Neuronal stem cell (in vitro differentiated cells): ENCODE data around the gene CELA1.
"Not testable (repeated sequence)": the region's sequence is repeated elsewhere in the genome, so short reads cannot be mapped to it uniquely, and the experiment has no call there.

Experiments
- DNase-seq: peaks from one replicate; pipeline ENCODE4 v3.0.0-alpha.2; 2013; ENCODE audit warnings: low spot score
- H2AFZ ChIP-seq: one replicate; pipeline ENCODE4 v1.6.1; 2013; ENCODE audit warnings: mild to moderate bottlenecking, low read length, inconsistent platforms
- H2AK5ac ChIP-seq: 2 replicates; pipeline ENCODE4 v1.6.1; 2013; ENCODE audit warnings: low read depth, mild to moderate bottlenecking, inconsistent platforms, low read length, moderate library complexity, mixed read lengths
- H2BK120ac ChIP-seq: 2 replicates; pipeline ENCODE4 v1.6.1; 2013; ENCODE audit warnings: low read depth, mild to moderate bottlenecking, inconsistent platforms, low read length, moderate library complexity, mixed read lengths
- H2BK12ac ChIP-seq: one replicate; pipeline ENCODE4 v1.6.1; 2013; ENCODE audit warnings: low read length, inconsistent platforms
- H2BK15ac ChIP-seq: 2 replicates; pipeline ENCODE4 v1.6.1; 2013; ENCODE audit warnings: mild to moderate bottlenecking, low read length, inconsistent platforms, mixed read lengths
- H2BK5ac ChIP-seq: one replicate; pipeline ENCODE4 v1.6.1; 2013; ENCODE audit warnings: inconsistent platforms, mild to moderate bottlenecking, low read length, moderate library complexity
- H3K14ac ChIP-seq: one replicate; pipeline ENCODE4 v1.6.1; 2013; ENCODE audit warnings: low read length, inconsistent platforms
- H3K18ac ChIP-seq: 2 replicates; pipeline ENCODE4 v1.6.1; 2013; ENCODE audit warnings: low read length, inconsistent platforms
- H3K23ac ChIP-seq: 2 replicates; pipeline ENCODE4 v1.6.1; 2013; ENCODE audit warnings: low read depth, mild to moderate bottlenecking, mixed read lengths, low read length, inconsistent platforms; ENCODE audit not compliant: poor library complexity
- H3K27ac ChIP-seq: replicated peaks from 3 replicates; pipeline ENCODE4 v1.5.1; 2013; ENCODE audit warnings: low read length, inconsistent platforms
- H3K27me3 ChIP-seq, 3 experiments: 2 replicates each; pipeline ENCODE4 v1.6.1; 2013; ENCODE audit warnings: low read length in 3 of 3, mild to moderate bottlenecking in 2 of 3, inconsistent platforms in 1 of 3, low read depth in 1 of 3, mixed read lengths in 1 of 3, moderate library complexity in 1 of 3; ENCODE audit not compliant: control insufficient read depth in 3 of 3, insufficient read depth in 3 of 3
- H3K36me3 ChIP-seq, 2 donors: replicated peaks in 1 of 2; 2 replicates each; pipeline ENCODE4 v1.6.1; 2013; ENCODE audit warnings: low read length in 2 of 2; ENCODE audit not compliant: control insufficient read depth in 2 of 2, insufficient read depth in 2 of 2
- H3K4ac ChIP-seq: 2 replicates; pipeline ENCODE4 v1.6.1; 2013; ENCODE audit warnings: inconsistent platforms, mild to moderate bottlenecking, low read length, moderate library complexity
- H3K4me1 ChIP-seq, 2 donors: 1 replicate in 1 of 2; 2 replicates in 1 of 2; pipeline ENCODE4 v1.6.1; 2013; ENCODE audit warnings: low read length in 2 of 2, low read depth in 1 of 2; ENCODE audit not compliant: control insufficient read depth in 2 of 2, insufficient read depth in 1 of 2
- H3K4me2 ChIP-seq: one replicate; pipeline ENCODE4 v1.6.1; 2013; ENCODE audit warnings: mild to moderate bottlenecking, low read length, inconsistent platforms; ENCODE audit not compliant: insufficient read depth, poor library complexity, severe bottlenecking
- H3K4me3 ChIP-seq, 2 donors: 2 replicates each; pipeline ENCODE4 v1.5.1; 2013; ENCODE audit warnings: low read length in 2 of 2, mild to moderate bottlenecking in 2 of 2, inconsistent platforms in 1 of 2, moderate library complexity in 1 of 2
- H3K79me1 ChIP-seq: one replicate; pipeline ENCODE4 v1.6.1; 2013; ENCODE audit warnings: low read depth, mild to moderate bottlenecking, inconsistent platforms, low read length, moderate library complexity
- H3K9ac ChIP-seq: one replicate; pipeline ENCODE4 v1.6.1; 2013; ENCODE audit warnings: mild to moderate bottlenecking, low read depth, low read length, inconsistent platforms; ENCODE audit not compliant: poor library complexity
- H3K9me3 ChIP-seq, 2 donors: replicated peaks in 1 of 2; 2 replicates each; pipeline versions ENCODE3 to v1.6.1; 2013; ENCODE audit warnings: low read length in 2 of 2, mild to moderate bottlenecking in 2 of 2, inconsistent platforms in 1 of 2, low read depth in 1 of 2, mixed read lengths in 1 of 2, moderate library complexity in 1 of 2; ENCODE audit not compliant: control insufficient read depth in 2 of 2, insufficient read depth in 1 of 2
- H4K8ac ChIP-seq: one replicate; pipeline ENCODE4 v1.6.1; 2013; ENCODE audit warnings: low read depth, mild to moderate bottlenecking, inconsistent platforms, low read length, moderate library complexity
- H4K91ac ChIP-seq: one replicate; pipeline ENCODE4 v1.6.1; 2013; ENCODE audit warnings: low read length, low read depth, mild to moderate bottlenecking, inconsistent platforms; ENCODE audit not compliant: poor library complexity
- WGBS, 2 donors: extraction: QIAGEN DNeasy Blood & Tissue Kit; methylation state at CpG; one replicate each; pipeline ENCODE4 v1.1.7; 2013; ENCODE audit warnings: missing lambda C conversion rate in 2 of 2, mixed read lengths in 1 of 2; ENCODE audit not compliant: insufficient read length in 2 of 2, insufficient replicate concordance in 1 of 2; ENCODE audit errors: extremely low coverage in 2 of 2; 5-methylcytosine and 5-hydroxymethylcytosine counted together

The CELA1 gene

DNA sequence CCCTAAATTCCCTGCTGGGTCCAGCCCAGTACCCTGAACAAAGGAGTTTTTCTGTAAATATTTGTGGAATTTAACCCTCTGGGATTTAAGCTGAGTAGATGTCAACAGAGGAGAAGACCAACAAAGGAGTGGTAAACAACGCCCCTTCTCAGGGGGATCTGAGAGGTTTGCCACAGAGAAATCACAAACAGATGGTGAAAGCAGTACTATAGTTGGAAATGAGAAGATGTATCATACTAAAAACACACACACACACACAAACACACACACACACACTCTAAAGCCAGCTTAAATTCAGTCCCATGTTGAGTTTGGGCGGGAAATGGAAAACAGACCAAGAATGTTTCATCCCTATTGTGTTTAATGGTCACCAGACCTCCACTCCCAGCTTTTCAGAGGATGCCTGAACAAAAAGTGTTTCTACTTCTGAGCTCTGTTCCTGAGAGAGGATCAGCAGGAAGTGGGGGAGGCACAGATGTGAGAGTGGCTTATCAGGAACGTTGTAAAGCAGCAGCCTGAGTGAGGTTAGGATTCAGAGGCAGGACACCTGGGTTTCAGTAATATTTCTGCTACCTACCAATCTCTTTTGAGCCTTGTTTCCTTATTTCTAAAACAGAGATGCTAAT lies 25.7 kb downstream of the CELA1 start:
- H3K9me3 ChIP-seq: peaks cover 0 to 2% of the 10 kb centered on the region in 2 donors
- H4K91ac ChIP-seq: no peak overlapping the region
- H3K23ac ChIP-seq: no peak overlapping the region
- WGBS, 2 donors: no CpG with 5 or more reads among the region's 3 CpGs
- no peak overlapping the region for H4K8ac ChIP-seq
- no peak overlapping the region for H2BK15ac ChIP-seq
- H2AK5ac ChIP-seq: no peak overlapping the region
- H3K4me3 ChIP-seq: no peak overlapping the region
- H3K27ac ChIP-seq: peak overlapping the region; percentile 91
- H3K4me1 ChIP-seq: peaks cover 8 to 12% of the 10 kb centered on the region in 2 donors
- no peaks in the 10 kb centered on the region for H3K27me3 ChIP-seq
- H3K4ac ChIP-seq: no peak overlapping the region
- H3K36me3 ChIP-seq: no peaks in the 10 kb centered on the region
- no peak overlapping the region for H3K18ac ChIP-seq
- H3K9ac ChIP-seq: no peak overlapping the region
- no peaks in the 10 kb centered on the region for H3K79me1 ChIP-seq
- peak overlapping the region; percentile 28 for H3K4me2 ChIP-seq
- no peak overlapping the region for H2BK12ac ChIP-seq
- no peak overlapping the region for H2BK120ac ChIP-seq
- no peak overlapping the region for H3K14ac ChIP-seq
- no peak overlapping the region for H2BK5ac ChIP-seq
- peak overlapping the region; percentile 82 for H2AFZ ChIP-seq
- DNase-seq: peak; percentile 62

DNA sequence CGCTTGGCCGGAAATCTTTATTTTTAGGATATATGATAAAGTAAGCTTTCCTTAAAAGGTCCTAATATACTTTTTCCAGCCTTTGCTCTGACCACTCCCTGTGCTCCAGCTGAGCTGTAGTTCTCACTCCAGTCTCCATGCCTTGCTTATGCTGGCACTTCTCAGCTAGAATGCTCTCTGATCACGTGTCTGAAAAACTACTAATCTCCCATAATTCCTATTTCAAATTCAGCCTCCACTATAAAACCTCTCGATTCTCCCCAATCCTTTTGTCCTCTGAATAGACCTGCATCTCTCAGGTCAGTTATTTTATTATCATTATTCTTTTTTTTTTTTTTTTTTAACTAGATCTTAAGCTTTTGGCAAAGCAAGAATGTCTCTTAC lies 26.2 kb downstream of the CELA1 start:
- Histone ChIP-seq H2BK12ac (no peak overlapping the region), H3K27me3 (no peaks in the 10 kb centered on the region)

DNA sequence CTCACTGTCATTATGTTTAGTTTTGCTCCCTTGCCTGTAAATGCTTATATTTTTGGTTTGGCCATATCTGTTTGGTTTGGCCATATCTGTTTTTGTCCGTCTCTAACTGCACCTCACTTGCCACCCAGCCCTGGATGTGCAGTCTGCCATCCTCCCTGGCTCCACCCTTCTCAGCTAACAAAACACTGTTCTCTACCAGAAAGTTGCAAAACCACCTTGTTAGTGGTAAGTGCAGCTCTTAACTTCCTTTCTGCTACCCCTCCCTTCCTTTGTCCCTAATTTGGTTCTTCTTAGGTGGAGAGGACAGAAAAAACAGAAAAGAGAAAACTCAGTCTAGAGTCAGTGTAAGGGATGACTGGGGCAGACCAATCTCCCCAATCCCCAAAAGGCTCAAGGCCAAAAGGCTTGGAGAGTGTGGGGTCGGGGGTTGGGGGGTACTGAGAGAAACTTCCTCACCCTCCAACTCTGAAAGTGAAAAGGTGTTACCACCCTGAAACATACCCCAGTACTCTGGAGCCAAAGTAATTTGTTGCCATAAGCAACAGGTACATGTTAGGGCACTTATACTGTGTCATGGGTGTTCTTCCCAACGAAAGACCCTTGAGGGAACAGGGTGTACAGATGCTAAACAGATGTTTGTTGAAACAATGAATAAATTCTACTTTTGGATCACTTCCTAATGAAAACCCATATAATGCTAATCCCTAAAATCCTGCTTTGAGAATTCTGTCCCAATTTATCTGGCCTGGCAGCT lies 27.5 kb downstream of the CELA1 start:
- peak overlapping the region; percentile 12 for H2AFZ ChIP-seq
- no peak for DNase-seq
- H3K9ac ChIP-seq: no peak overlapping the region
- no peak overlapping the region for H2BK15ac ChIP-seq
- no peak overlapping the region for H3K23ac ChIP-seq
- H3K36me3 ChIP-seq: no peaks in the 10 kb centered on the region
- no peak overlapping the region for H3K18ac ChIP-seq
- H3K4me1 ChIP-seq: peaks cover 8 to 12% of the 10 kb centered on the region in 2 donors
- H2AK5ac ChIP-seq: peak overlapping the region; percentile 22
- H4K91ac ChIP-seq: no peak overlapping the region
- H3K79me1 ChIP-seq: no peaks in the 10 kb centered on the region
- no peak overlapping the region for H3K27ac ChIP-seq
- WGBS, 2 donors: no CpG with 5 or more reads among the region's 3 CpGs
- H2BK120ac ChIP-seq: no peak overlapping the region
- no peak overlapping the region for H3K14ac ChIP-seq
- no peak overlapping the region for H3K4me2 ChIP-seq
- H2BK5ac ChIP-seq: no peak overlapping the region
- no peaks in the 10 kb centered on the region for H3K9me3 ChIP-seq
- H3K4me3 ChIP-seq: no peak overlapping the region
- H3K27me3 ChIP-seq: no peaks in the 10 kb centered on the region
- H3K4ac ChIP-seq: no peak overlapping the region
- H2BK12ac ChIP-seq: no peak overlapping the region
- H4K8ac ChIP-seq: no peak overlapping the region

More for the DNA sequence above, 26.2 kb downstream of the CELA1 start:
- H3K4me1 ChIP-seq: peaks cover 8 to 12% of the 10 kb centered on the region in 2 donors
- H3K4ac ChIP-seq: no peak overlapping the region
- peaks cover 0 to 2% of the 10 kb centered on the region in 2 donors for H3K9me3 ChIP-seq
- 100% methylated on average over 1 of the region's 4 CpGs for WGBS, 2 donors
- no peak overlapping the region for H2BK120ac ChIP-seq
- H4K91ac ChIP-seq: no peak overlapping the region
- H3K4me3 ChIP-seq: no peak overlapping the region
- no peak for DNase-seq
- no peak overlapping the region for H3K4me2 ChIP-seq
- peak overlapping the region; percentile 82 for H2AFZ ChIP-seq
- H3K9ac ChIP-seq: no peak overlapping the region
- H3K36me3 ChIP-seq: no peaks in the 10 kb centered on the region
- no peak overlapping the region for H3K23ac ChIP-seq
- H2BK5ac ChIP-seq: no peak overlapping the region
- no peak overlapping the region for H4K8ac ChIP-seq
- H2BK15ac ChIP-seq: no peak overlapping the region
- peak overlapping the region; percentile 64 for H3K18ac ChIP-seq
- peak overlapping the region; percentile 91 for H3K27ac ChIP-seq
- H2AK5ac ChIP-seq: no peak overlapping the region
- H3K79me1 ChIP-seq: no peaks in the 10 kb centered on the region
- no peak overlapping the region for H3K14ac ChIP-seq

DNA sequence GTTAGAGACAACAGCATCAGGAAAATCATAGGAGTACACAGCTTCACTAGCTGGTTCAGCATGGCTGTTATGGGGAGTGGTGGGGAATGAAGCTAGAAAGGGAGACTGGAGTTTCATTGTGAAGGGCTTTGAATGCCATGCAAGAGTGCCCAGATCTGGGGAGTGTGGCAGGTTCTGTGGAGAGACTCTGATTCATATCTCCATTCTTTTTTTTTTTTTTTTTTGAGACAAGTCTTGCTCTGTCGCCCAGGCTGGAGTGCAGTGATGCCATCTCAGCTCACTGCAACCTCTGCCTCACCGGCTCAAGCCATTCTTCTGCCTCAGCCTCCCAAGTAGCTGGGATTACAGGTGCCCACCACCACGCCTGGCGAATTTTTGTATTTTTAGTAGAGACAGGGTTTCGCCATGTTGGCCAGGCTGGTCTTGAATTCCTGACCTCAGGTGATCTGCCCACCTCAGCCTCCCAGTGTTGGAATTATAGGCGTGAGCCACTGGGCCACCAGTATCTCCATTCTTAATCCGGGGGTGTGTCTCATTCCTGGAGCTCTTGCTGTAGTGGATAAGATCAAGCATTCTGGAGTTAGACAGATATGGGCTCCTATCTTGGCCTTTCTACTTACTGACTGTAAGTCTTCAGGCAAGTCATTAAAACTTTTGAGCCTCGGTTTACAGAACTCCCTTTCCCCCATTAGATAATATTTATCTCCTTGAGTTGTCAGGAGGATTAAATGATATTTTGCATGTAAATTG lies 28.2 kb downstream of the CELA1 start:
- not testable (repeated sequence) for H3K9me3 ChIP-seq, H3K4me2 ChIP-seq, H3K18ac ChIP-seq, H2AFZ ChIP-seq, H2BK120ac ChIP-seq, H3K23ac ChIP-seq, DNase-seq, H3K4me3 ChIP-seq, H3K27ac ChIP-seq, H2BK15ac ChIP-seq, H2BK12ac ChIP-seq, H4K8ac ChIP-seq, H3K36me3 ChIP-seq, H3K14ac ChIP-seq, H4K91ac ChIP-seq, H3K79me1 ChIP-seq, H3K27me3 ChIP-seq, H3K9ac ChIP-seq, H3K4ac ChIP-seq, H2BK5ac ChIP-seq, H2AK5ac ChIP-seq
- H3K4me1 ChIP-seq: peaks cover 8 to 14% of the 10 kb centered on the region in 2 donors
- no CpG with 5 or more reads among the region's 8 CpGs for WGBS, 2 donors
